WI38 (cell line): ENCODE data around the gene TCF21.
A peak's percentile ranks its signal among the peaks of the same experiment; 100 is the strongest.

ENCODE experiments used
- H3K4me3 ChIP-seq: 2 replicates; pipeline ENCODE4 v1.5.1; 2011; ENCODE audit warnings: low read depth, mild to moderate bottlenecking, control low read depth, low read length
- CTCF ChIP-seq: IDR thresholded peaks from 2 replicates; pipeline ENCODE4 v1.5.1; 2012; ENCODE audit warnings: low read depth, mild to moderate bottlenecking, control low read depth, low read length

TCF21 gene

GRCh38 chr6:133889557-133890403, 867 bp downstream of the TCF21 start:
- no peak for TF ChIP-seq CTCF
- peak overlapping the region; percentile 94 for H3K4me3 ChIP-seq

DNA sequence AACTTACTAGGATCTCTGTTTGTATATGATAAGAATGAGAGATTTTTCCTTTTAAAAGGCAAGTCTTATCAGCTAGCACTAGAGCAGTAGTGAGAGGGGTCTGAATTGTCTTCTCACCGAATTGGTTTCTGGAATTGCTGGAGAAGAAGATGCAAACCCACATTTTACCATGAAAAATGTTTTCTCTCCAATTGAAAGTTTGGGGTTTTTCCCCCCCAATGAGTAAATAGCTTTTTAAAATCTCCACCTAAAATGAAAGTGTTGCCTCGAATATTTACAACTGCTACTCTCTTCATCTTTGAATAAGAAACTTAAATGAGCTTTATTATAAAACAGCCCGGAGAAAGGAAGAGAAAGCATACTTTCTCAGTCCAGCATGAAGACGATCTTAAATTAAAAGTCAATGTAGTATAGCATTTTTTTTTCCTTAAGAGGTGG, 1.8 kb downstream of the TCF21 start:
- H3K4me3 ChIP-seq = peak overlapping the region; percentile 94
- no peak for TF ChIP-seq CTCF

GRCh38 chr6:133891149-133891926, 2.4 kb downstream of the TCF21 start:
- H3K4me3 ChIP-seq = peak overlapping the region; percentile 94
- no peak for TF ChIP-seq CTCF

GRCh38 chr6:133891927-133892812, 3.3 kb downstream of the TCF21 start:
- no peak for TF ChIP-seq CTCF
- peak overlapping the region; percentile 94 for H3K4me3 ChIP-seq

DNA sequence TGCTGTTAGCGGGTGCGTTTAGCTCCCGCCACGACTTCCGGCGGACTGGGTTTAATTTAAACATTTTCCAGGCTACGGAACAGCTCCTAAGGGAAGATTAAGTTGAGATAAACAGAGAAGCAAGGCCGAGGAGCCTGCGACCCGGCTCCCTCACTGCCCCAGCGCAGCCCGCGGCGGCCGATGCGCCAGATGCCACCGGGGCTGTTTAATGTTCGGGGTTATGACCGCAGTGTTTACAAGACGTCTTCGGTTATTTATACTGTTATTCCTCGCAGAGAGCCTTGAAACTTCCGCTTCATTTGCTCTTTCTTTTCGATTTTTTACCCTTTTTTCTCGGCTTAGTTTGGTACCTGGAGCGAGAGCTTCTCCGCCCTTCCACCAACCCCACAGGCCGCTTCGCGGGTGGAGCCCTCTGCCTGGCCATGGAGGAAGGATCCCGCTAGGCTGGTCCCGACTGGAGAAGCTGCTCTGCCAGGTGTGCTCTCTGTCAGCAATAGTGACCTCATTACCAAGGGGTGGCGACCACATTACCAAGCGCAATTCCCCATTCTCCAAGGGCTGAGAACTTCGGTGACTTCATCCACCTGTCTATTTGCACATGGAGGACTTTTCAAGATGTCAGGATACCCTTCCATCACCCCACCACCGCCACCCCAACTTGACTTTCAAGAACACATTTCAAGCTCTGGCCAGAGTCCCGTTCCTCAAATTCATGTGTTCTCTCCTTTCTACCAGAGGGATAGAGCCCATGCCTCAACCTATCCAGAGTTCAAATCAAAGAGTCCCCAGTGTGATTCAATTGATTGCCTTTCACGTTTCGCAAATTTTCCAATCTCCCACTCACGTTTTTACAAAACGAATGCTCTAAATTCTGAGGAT, 4.1 kb downstream of the TCF21 start:
- H3K4me3 ChIP-seq = peak overlapping the region; percentile 94
- TF ChIP-seq CTCF = no peak

DNA sequence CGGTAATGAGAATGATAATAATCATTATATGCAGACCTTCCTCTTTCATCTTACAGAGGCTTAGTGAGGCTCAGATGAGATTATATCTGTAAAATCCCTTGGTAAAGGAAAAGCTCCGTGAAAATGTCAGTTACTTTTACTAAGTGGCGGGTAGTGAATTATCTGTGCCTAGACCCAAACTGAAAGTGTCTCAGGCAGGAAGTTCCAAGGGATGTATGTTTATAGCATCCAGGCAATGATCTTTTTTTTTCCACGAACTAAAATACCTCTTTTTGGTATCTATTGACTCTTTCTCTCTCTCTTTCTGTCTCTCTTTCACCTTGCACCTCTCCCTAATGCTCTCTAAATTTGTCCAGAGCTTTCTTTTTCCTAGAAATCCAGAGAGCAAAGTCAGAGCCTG, 5.0 kb downstream of the TCF21 start:
- H3K4me3 ChIP-seq = no peak overlapping the region
- TF ChIP-seq CTCF = no peak
